Measurements from ENCODE around the gene MAGI1. TPM values are rescaled to one million over a fixed set of nuclear protein-coding genes. Genes with fewer than 3 reads are reported as not detected.
"Not testable (repeated sequence)": the region's sequence is repeated elsewhere in the genome, so short reads cannot be mapped to it uniquely, and the experiment has no call there.

The MAGI1 gene
- total and polyA plus RNA-seq, 12 donors = 5.7 to 58.2 (median 37.7) TPM

GRCh38 chr3:65894126-65894525 is 144.6 kb downstream of the MAGI1 start:
- intact Hi-C loops (cut with DNase I) = no loop called here
- DNase-seq (no peak), ATAC-seq (no peak)
- TF ChIP-seq, protein P1, sequence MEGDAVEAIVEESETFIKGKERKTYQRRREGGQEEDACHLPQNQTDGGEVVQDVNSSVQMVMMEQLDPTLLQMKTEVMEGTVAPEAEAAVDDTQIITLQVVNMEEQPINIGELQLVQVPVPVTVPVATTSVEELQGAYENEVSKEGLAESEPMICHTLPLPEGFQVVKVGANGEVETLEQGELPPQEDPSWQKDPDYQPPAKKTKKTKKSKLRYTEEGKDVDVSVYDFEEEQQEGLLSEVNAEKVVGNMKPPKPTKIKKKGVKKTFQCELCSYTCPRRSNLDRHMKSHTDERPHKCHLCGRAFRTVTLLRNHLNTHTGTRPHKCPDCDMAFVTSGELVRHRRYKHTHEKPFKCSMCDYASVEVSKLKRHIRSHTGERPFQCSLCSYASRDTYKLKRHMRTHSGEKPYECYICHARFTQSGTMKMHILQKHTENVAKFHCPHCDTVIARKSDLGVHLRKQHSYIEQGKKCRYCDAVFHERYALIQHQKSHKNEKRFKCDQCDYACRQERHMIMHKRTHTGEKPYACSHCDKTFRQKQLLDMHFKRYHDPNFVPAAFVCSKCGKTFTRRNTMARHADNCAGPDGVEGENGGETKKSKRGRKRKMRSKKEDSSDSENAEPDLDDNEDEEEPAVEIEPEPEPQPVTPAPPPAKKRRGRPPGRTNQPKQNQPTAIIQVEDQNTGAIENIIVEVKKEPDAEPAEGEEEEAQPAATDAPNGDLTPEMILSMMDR (IDR thresholded peaks at IDR 0.05) = no peak
- Histone ChIP-seq H3K9me3 (no peaks in the 10 kb centered on the region), H3K27ac (no peak overlapping the region), H3K36me3 (no peaks in the 10 kb centered on the region), H3K4me1 (peaks cover 0 to 38% (median 10%) of the 10 kb centered on the region in 9 donors), H3K4me3 (no peak overlapping the region), H3K27me3 (no peaks in the 10 kb centered on the region)
- WGBS, 2 donors = 98 to 100% methylated on average over 2 of the region's 2 CpGs

- no peak for DNase-seq
- intact Hi-C loops (cut with DNase I) = no loop called here
- H3K4me1 ChIP-seq = peaks cover 0 to 39% (median 12%) of the 10 kb centered on the region in 9 donors
Observed at GRCh38 chr3:65893631-65894030, 145.1 kb downstream of the MAGI1 start.

GRCh38 chr3:65891477-65891876 is 147.2 kb downstream of the MAGI1 start:
- ATAC-seq; H3K36me3 ChIP-seq; H3K27me3 ChIP-seq; DNase-seq; H3K4me3 ChIP-seq; intact Hi-C loops (cut with DNase I); H3K27ac ChIP-seq; H3K9me3 ChIP-seq: not testable (repeated sequence)
- peaks cover 0 to 49% (median 17%) of the 10 kb centered on the region in 9 donors for H3K4me1 ChIP-seq
- 98% methylated on average over 2 of the region's 2 CpGs for whole genome bisulfite sequencing, 2 donors

More at GRCh38 chr3:65893631-65894030, 145.1 kb downstream of the MAGI1 start:
- 88 to 89% methylated on average over 2 of the region's 2 CpGs for WGBS, 2 donors
- Histone ChIP-seq H3K4me3 (no peak overlapping the region), H3K36me3 (no peaks in the 10 kb centered on the region), H3K27me3 (no peaks in the 10 kb centered on the region), H3K9me3 (no peaks in the 10 kb centered on the region), H3K27ac (no peak overlapping the region)
- TF ChIP-seq, protein P1 (IDR thresholded peaks at IDR 0.05) = no peak
- no peak for ATAC-seq

GRCh38 chr3:65890328-65890727 is 148.4 kb downstream of the MAGI1 start:
- H3K4me3 ChIP-seq = no peak overlapping the region
- DNase-seq (no peak), ATAC-seq (peak in 1 of 8 donors; percentile 15)
- no peaks in the 10 kb centered on the region for H3K27me3 ChIP-seq
- no peaks in the 10 kb centered on the region for H3K9me3 ChIP-seq
- intact Hi-C loops (cut with DNase I) = no loop called here
- H3K27ac ChIP-seq = peak overlapping the region in 2 of 10 donors; percentile 3 to 68
- peaks cover 0 to 56% (median 17%) of the 10 kb centered on the region in 9 donors for H3K4me1 ChIP-seq
- 87 to 88% methylated on average over 6 of the region's 6 CpGs for WGBS, 2 donors
- H3K36me3 ChIP-seq = no peaks in the 10 kb centered on the region
- TF ChIP-seq, protein P1 (IDR thresholded peaks at IDR 0.05) = no peak

- DNase-seq = no peak
- H3K27ac ChIP-seq = peak overlapping the region in 7 of 10 donors; percentile 6 to 75 (median 65)
- H3K27me3 ChIP-seq = no peaks in the 10 kb centered on the region
- WGBS, 2 donors = 96 to 97% methylated on average over 3 of the region's 3 CpGs
- H3K4me3 ChIP-seq = no peak overlapping the region
- TF ChIP-seq, protein P1 (IDR thresholded peaks at IDR 0.05) = no peak
- H3K36me3 ChIP-seq = no peaks in the 10 kb centered on the region
- ATAC-seq = peak in 1 of 8 donors; percentile 12
- no peaks in the 10 kb centered on the region for H3K9me3 ChIP-seq
- H3K4me1 ChIP-seq = peaks cover 0 to 50% (median 17%) of the 10 kb centered on the region in 9 donors
- intact Hi-C loops (cut with DNase I) = loop anchor here in 1 of 10 donors (10.0 kb wide), 1 partner anchor 145 kb away; the partner anchor contains the start of gene MAGI1
Observed at GRCh38 chr3:65889707-65890099, 149.0 kb downstream of the MAGI1 start.
